GM19395 (cell line): ENCODE data around the gene GRM7.

Source experiments
- ATAC-seq: cut with Tn5 transposase; IDR thresholded peaks from one replicate; pipeline ENCODE4 v1.9.1; 2021; ENCODE audit warnings: mild to moderate bottlenecking, moderate library complexity; ENCODE audit not compliant: unreplicated experiment

GRM7 gene

GRCh38 chr3:7630925-7631324 is 770.0 kb downstream of the GRM7 start:
- no peak for ATAC-seq

DNA sequence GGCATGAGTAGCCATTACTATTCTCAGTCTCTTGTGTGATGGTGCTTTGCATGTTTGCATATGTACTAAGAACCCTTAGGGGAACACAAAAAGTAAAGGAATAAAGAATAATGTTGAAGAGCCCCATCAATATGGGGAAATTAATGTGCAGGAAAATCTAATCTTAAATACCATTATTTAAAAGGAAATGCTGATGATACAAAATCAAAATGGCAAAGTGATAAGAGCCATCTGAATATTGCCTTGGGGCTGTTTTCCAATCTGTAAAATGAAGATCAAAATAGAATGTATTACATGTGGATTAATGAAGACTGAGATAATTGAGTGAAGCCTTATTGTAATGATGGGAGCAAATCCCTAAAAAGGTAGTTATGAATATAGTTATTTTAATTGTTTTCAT is 771.4 kb downstream of the GRM7 start:
- no peak for ATAC-seq

- no peak for ATAC-seq
Observed at GRCh38 chr3:7637694-7638093, 776.8 kb downstream of the GRM7 start.

DNA sequence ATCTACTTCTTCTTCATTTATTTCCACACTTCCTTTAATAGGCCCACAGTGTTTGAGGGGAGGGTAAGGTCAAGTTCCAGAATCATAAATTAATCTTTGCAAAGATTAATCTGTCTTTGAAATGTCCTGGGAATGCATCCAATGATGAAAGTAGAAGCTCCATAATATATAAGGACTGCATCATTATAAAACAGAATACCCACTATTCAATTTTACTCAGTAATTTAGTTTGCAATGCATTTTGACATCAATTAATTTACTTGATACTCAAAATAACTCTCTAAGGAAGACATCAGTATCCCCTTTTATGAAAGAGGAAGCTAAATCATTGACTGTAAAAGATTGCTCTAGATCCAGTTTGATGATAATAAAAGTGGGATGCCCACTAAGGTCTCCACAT is 777.2 kb downstream of the GRM7 start:
- ATAC-seq, result no peak

- ATAC-seq, result no peak
Observed at GRCh38 chr3:7640787-7641186, 779.9 kb downstream of the GRM7 start.

DNA sequence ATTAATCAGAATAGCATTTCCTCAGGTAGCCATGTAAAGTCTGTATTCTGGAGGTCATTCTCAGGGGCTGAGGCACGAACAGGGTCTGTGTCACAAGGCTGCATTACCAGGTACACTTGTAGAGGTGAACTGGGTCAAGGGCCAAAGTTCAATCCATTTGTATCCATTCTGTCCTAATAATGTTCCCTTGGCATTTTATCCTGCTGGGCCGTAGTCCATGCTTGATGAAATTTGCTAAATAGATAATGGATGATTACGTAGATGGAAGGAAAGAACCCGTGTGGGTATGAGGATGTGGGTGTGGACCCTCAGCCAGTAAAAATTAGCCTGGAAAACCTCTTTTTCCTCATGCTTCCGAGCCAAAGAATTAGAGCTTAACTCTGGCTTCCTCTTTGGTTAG is 785.9 kb downstream of the GRM7 start:
- ATAC-seq, result no peak

- no peak for ATAC-seq
Observed at GRCh38 chr3:7650466-7650865, 789.6 kb downstream of the GRM7 start.

- no peak for ATAC-seq
Observed at GRCh38 chr3:7651274-7651673, 790.4 kb downstream of the GRM7 start.

GRCh38 chr3:7657214-7658112 is 796.5 kb downstream of the GRM7 start:
- no peak for ATAC-seq

GRCh38 chr3:7658294-7658693 is 797.4 kb downstream of the GRM7 start:
- ATAC-seq, result no peak

- ATAC-seq, result no peak
Observed at GRCh38 chr3:7659079-7659478, 798.2 kb downstream of the GRM7 start.

- ATAC-seq, result no peak
Observed at GRCh38 chr3:7663771-7664170, 802.9 kb downstream of the GRM7 start.

DNA sequence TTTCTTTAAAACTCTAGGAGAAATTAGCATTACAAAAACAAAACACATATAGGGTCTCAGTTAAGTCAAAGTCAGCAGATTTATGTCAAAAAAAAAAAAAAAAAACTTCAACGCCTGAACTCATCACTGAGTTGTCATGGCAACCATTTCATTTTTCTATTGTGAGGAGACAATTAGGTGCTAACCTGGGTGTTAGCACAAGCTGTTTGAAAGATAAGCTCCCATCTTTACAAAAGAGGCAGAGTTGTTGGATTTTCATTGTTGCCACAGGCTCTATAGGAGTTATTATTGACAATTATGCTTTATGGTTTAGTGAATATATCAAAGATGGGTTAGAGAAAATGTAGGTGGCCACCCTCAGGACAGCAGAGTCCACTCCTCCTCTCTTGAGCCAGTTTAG is 806.9 kb downstream of the GRM7 start:
- no peak for ATAC-seq

DNA sequence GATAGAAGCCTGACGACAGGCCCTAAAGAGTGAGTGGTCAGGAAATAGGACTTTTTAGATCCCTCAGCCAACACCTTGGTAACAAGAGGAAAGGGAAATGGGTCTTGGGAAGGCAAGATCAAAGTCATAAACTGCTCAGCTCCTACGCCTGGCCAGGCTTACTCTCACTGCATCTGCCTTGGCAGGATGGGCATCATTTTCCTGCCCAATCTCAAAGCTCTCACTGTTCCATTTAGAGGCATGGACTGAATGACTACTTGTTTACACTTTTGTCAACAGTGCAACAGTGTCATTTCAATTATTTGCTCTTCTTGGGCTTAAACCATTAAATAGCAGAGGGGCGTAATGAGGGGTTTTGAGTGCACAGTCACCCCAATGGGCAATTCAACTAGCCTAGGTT is 808.7 kb downstream of the GRM7 start:
- no peak for ATAC-seq

- ATAC-seq, result no peak
Observed at GRCh38 chr3:7678521-7678920, 817.6 kb downstream of the GRM7 start.

DNA sequence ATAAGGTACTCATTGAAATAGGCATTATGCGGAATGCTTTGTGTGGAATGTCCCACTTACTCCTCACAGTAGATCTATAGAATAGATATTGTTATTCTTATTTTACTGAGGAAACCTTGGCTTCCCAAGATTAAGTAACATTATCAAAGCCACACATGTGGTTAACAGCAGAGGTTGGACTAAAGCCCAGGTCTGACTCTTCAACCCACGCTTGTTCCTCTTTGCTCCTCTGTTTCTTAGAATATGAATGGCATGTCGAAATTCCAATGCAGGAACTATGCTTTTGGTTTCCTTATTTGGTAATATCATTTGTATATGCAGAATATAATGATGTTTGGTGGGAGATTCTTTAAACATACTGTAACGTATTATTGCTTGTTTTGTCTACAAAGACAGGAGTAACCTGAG is 821.9 kb downstream of the GRM7 start:
- ATAC-seq, result no peak

GRCh38 chr3:7683426-7683825 is 822.5 kb downstream of the GRM7 start:
- no peak for ATAC-seq

DNA sequence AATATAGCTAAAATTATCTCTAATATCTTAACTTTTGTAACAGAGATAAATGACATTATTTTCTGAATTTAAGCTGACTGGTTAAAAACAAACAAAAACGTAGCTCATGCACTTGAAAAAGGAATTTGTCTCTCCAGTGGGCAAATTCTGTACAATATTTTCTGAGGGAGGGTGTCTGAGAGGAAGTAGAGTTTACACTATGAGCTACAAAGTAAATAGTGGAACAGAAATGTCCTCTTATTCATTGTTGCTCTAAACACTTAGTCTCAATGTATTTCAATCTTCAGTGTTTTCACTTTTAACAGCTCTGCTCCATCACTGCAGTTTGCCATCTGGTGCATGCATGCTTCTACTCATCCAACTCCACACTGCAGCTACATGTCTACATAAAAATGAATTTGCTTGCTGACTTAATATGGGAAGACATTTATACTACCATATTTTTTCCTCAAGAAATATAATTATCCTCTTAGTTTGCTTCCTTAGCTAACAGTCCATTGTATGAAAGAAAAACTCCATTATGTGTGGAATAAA is 823.3 kb downstream of the GRM7 start:
- no peak for ATAC-seq

GRCh38 chr3:7687428-7688147 is 826.7 kb downstream of the GRM7 start:
- no peak for ATAC-seq

DNA sequence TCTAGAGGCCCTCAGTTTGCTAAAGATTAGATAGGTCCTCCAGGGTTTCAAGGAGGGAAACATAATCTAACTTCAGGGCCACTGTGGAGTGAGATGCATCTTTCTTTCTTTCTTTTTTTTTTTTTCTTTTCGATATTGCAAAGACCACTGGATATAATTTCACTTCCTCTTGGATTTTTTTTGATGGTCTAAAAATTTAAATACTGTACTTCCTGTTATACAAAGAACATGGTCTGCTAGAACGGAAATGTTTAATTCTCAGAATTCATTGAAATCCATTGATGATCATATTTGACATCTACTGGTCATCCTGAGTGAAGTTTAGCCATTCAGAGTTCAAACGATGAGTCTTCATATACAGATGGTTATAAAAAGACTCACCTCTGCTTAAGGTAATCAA is 832.0 kb downstream of the GRM7 start:
- no peak for ATAC-seq

DNA sequence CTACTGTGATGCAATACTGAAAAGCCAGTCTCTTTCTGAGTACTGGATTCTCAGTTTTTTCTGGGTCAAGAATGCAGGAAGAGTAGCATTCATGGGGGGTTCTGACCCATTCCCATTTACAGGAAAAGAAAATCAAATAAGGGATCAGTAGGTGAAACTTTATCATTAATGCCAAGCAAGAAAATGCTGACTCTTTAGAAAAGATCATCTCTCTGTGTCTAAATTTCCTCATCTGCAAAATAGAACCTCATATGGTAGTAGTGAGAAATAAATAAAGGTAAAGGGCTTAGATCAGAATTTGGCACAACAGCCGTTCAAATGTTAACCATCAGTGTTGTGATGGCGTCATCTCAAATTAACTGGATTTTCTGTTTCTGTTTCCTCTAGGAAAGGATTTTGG is 833.1 kb downstream of the GRM7 start:
- ATAC-seq, result no peak

DNA sequence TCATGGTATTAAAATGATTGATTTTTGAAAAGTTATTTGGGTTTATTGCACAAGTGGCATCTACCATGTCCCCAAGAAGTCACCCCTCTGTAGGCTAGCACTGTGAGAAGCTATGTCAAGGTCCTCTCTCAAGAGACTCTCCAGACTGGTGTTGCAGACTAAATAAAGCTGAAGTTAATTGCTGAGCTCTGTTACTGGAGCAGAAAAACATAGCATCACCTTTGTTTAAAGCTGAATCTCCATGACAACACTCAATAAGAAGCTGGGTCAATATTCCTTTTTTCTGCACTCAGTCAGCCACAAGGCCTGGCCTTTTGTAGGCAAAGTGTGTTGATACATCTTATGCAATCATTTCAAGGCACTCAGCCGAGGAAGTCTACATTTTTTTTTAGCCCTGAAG is 834.1 kb downstream of the GRM7 start:
- no peak for ATAC-seq
